ENCODE measurements around the gene EPB41L1. TPM values are rescaled to one million over a fixed set of nuclear protein-coding genes. Genes with fewer than 3 reads are reported as not detected.

The EPB41L1 gene
- total and polyA plus RNA-seq, 4 donors, result 13.5 to 61.9 (median 32.8) TPM

- no peaks in the 10 kb centered on the region for H3K27me3 ChIP-seq (ENCODE audit: control insufficient read depth in 3 of 3, insufficient read depth in 3 of 3, low read length in 2 of 3)
- H3K27ac ChIP-seq (ENCODE audit: low read depth in 1 of 2, low read length in 1 of 2), result no peak overlapping the region
- H3K9ac ChIP-seq (ENCODE audit: insufficient read depth in 1 of 2, low read length in 2 of 2), result no peak overlapping the region
- no peak overlapping the region for H3K4me3 ChIP-seq
- WGBS, 2 donors, result 90 to 91% methylated on average over 6 of the region's 6 CpGs
- H3K4me1 ChIP-seq (ENCODE audit: control insufficient read depth in 5 of 5, insufficient read depth in 5 of 5, low read length in 5 of 5), result peaks cover 0 to 9% (median 0%) of the 10 kb centered on the region in 5 donors
- no peak for ATAC-seq (ENCODE audit: insufficient read depth, low FRiP score)
- no peak for TF ChIP-seq CTCF (IDR thresholded peaks at IDR 0.05; ENCODE audit: control extremely low read depth, extremely low read depth)
- no peaks in the 10 kb centered on the region for H3K36me3 ChIP-seq (ENCODE audit: control insufficient read depth in 4 of 4, insufficient read depth in 4 of 4, low read length in 4 of 4)
- no peaks in the 10 kb centered on the region for H3K9me3 ChIP-seq (ENCODE audit: control insufficient read depth in 4 of 4, insufficient read depth in 3 of 4, low read length in 3 of 4)
- DNase-seq, result no peak
These were observed 34.3 kb upstream of the EPB41L1 start for GRCh38 chr20:36120241-36120640.

- no peak for ATAC-seq (ENCODE audit: insufficient read depth, low FRiP score)
- no peak overlapping the region for H3K4me3 ChIP-seq
These were observed 33.5 kb upstream of the EPB41L1 start for GRCh38 chr20:36120991-36121390.

GRCh38 chr20:36121981-36122930 lies 32.3 kb upstream of the EPB41L1 start:
- H3K4me1 ChIP-seq (ENCODE audit: control insufficient read depth in 5 of 5, insufficient read depth in 5 of 5, low read length in 5 of 5), result peaks cover 0 to 9% (median 0%) of the 10 kb centered on the region in 5 donors
- H3K36me3 ChIP-seq (ENCODE audit: control insufficient read depth in 4 of 4, insufficient read depth in 4 of 4, low read length in 4 of 4), result no peaks in the 10 kb centered on the region
- H3K4me3 ChIP-seq, result no peak overlapping the region
- no peak for TF ChIP-seq CTCF (IDR thresholded peaks at IDR 0.05; ENCODE audit: control extremely low read depth, extremely low read depth)
- peak; percentile 43 to 72 (median 64) for DNase-seq
- no peaks in the 10 kb centered on the region for H3K9me3 ChIP-seq (ENCODE audit: control insufficient read depth in 4 of 4, insufficient read depth in 3 of 4, low read length in 3 of 4)
- peak; percentile 83 for ATAC-seq (ENCODE audit: insufficient read depth, low FRiP score)
- peak overlapping the region in 1 of 2 donors; percentile 78 for H3K27ac ChIP-seq (ENCODE audit: low read depth in 1 of 2, low read length in 1 of 2)
- no peaks in the 10 kb centered on the region for H3K27me3 ChIP-seq (ENCODE audit: control insufficient read depth in 3 of 3, insufficient read depth in 3 of 3, low read length in 2 of 3)
- WGBS, 2 donors, result 82 to 90% methylated on average over 17 of the region's 17 CpGs
- H3K9ac ChIP-seq (ENCODE audit: insufficient read depth in 1 of 2, low read length in 2 of 2), result no peak overlapping the region

More at GRCh38 chr20:36120991-36121390, 33.5 kb upstream of the EPB41L1 start:
- Histone ChIP-seq H3K27ac (ENCODE audit: low read depth in 1 of 2, low read length in 1 of 2) (no peak overlapping the region), H3K9me3 (ENCODE audit: control insufficient read depth in 4 of 4, insufficient read depth in 3 of 4, low read length in 3 of 4) (no peaks in the 10 kb centered on the region), H3K9ac (ENCODE audit: insufficient read depth in 1 of 2, low read length in 2 of 2) (no peak overlapping the region), H3K36me3 (ENCODE audit: control insufficient read depth in 4 of 4, insufficient read depth in 4 of 4, low read length in 4 of 4) (no peaks in the 10 kb centered on the region), H3K4me1 (ENCODE audit: control insufficient read depth in 5 of 5, insufficient read depth in 5 of 5, low read length in 5 of 5) (peaks cover 0 to 9% (median 0%) of the 10 kb centered on the region in 5 donors), H3K27me3 (ENCODE audit: control insufficient read depth in 3 of 3, insufficient read depth in 3 of 3, low read length in 2 of 3) (no peaks in the 10 kb centered on the region)
- no peak for DNase-seq
- TF ChIP-seq CTCF (IDR thresholded peaks at IDR 0.05; ENCODE audit: control extremely low read depth, extremely low read depth), result no peak
- WGBS, 2 donors, result 94 to 95% methylated on average over 7 of the region's 7 CpGs

All from lung (tissue), 12 donors.